Activated naive CD8-positive, alpha-beta T cell treated with anti-CD3 and anti-CD28 coated beads, Interleukin-2, amount 10 ng/mL, durations not matched to agents 7 days and 5 days (primary cell): ENCODE data around the gene SULT1A1. TPM values are rescaled to one million over a fixed set of nuclear protein-coding genes. Genes with fewer than 3 reads are reported as not detected.
"Not testable (repeated sequence)": the region's sequence is repeated elsewhere in the genome, so short reads cannot be mapped to it uniquely, and the experiment has no call there.

ENCODE experiments used
- ATAC-seq: fragments of 150-1000 bp; cut with Tn5 transposase; one replicate; pipeline ENCODE4 v1.10.0; 2021; ENCODE audit warnings: low read depth, moderate library complexity
- POLR2A ChIA-PET: fragments of 350-600 bp; sonication (Branson Sonifier 250); formaldehyde crosslinking; loops from one replicate; lab custom pipeline; 2021; ENCODE audit warnings: antibody characterized with exemption; lab: Charles Lee
- DNase-seq: peaks from one replicate; pipeline ENCODE4 v3.0.0; 2021
- H3K27ac Mint-ChIP-seq: one replicate; pipeline ENCODE4 v1.8.0; 2022; ENCODE audit warnings: mild to moderate bottlenecking, mixed read lengths
- H3K27me3 Mint-ChIP-seq: one replicate; pipeline ENCODE4 v1.8.0; 2022; ENCODE audit warnings: mild to moderate bottlenecking, moderate library complexity, mixed read lengths
- H3K36me3 Mint-ChIP-seq: one replicate; pipeline ENCODE4 v1.8.0; 2021; ENCODE audit warnings: mild to moderate bottlenecking, mixed read lengths
- H3K4me1 Mint-ChIP-seq: one replicate; pipeline ENCODE4 v1.8.0; 2021; ENCODE audit warnings: mixed read lengths
- H3K4me3 Mint-ChIP-seq: one replicate; pipeline ENCODE4 v1.8.0; 2022; ENCODE audit warnings: mild to moderate bottlenecking, moderate library complexity, mixed read lengths
- H3K9me3 Mint-ChIP-seq: one replicate; pipeline ENCODE4 v1.8.0; 2021; ENCODE audit warnings: mixed read lengths
- total RNA-seq, 2 experiments: library from RNA; stranded (reverse); gene quantifications; one replicate each; pipeline ENCODE4 v1.2.3, GENCODE V29; 2021

SULT1A1 gene
- total RNA-seq, 2 experiments from 2014 or later = 16.3 to 17.5 TPM

DNA sequence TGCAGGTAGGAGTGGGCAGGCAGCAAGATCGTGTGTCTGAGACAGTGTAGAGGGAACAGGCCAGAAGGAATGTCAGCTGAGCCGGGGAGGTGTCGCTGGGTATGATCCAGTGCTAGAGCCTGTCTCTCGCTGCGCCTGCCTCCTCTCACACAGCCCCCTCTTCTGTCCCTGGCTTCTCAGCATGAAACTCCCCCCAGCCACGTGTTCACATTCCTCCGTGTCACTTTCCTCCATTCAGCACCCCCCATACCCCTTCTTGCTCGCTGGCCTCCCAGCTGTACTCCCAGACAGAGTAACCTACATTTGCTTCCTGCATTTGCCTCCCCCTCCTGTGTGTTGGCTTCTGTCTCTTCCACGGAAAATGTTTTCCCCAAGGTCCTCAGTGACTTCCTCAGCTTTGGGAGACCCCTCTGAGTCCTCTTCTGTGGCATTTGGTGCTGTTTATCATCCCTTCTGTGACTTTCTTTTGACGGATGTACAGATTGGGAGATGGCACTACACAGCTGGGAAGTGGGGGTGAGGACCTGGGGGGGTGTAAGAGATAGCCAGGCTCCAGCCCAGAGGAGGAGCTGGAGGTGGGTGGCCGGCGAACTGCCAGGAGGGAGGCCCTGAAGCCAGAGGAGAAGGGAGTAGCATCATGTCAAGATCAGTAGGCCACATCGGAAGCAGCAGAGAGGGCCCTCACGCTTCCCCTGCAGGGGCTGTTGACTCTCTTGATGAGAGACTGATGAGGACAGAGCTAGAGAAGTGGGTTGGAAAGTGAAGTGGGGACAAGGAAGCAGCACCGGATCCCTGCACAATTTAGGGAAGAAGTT, 36.9 kb downstream of the SULT1A1 start:
- no peak overlapping the region for H3K4me3 Mint-ChIP-seq
- DNase-seq (no peak), ATAC-seq (no peak)
- H3K27me3 Mint-ChIP-seq = no peaks in the 10 kb centered on the region
- peaks cover 2% of the 10 kb centered on the region for H3K4me1 Mint-ChIP-seq
- H3K9me3 Mint-ChIP-seq = no peaks in the 10 kb centered on the region
- H3K36me3 Mint-ChIP-seq = peaks cover 3% of the 10 kb centered on the region
- no peak overlapping the region for H3K27ac Mint-ChIP-seq
- POLR2A ChIA-PET = interaction anchor here (0.5 kb wide), 1 partner anchor 37 kb away, joined by 5 read pairs; the partner anchor contains the start of gene SULT1A1

DNA sequence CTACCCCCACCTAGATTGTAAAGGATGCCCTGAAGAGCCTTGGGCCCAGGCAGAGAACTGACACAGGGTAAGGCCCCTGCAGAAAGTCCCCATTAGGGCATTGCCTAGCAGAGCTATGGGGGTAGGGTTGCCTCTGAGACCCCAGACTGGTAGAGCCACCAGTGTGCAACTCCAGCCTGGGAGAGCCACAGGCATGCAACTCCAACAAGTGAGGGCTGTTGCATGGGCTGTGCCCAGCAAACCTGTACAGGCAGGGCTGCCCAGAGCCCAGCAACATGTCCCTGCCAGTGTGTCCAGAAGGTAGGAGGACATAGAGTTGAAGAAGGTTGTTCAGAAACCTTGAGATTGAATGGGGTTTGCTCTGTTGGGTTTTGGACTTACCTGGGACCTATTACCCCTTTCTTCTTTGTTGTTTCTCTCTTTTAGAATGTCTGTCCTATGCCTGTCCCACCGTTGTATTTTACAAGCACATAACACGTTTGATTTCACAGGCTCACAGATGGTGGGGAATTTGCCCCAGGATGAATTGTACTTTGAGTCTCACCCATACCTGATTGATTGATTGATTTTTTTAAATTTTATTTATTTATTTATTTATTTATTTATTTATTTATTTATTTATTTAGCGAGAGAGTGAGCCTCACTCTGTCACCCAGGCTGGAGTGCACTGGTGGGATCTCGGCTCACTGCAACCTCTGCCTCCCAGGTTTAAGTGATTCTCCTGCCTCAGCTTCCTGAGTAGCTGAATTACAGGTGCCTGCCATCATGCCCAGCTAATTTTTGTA, 39.7 kb downstream of the SULT1A1 start:
- no peaks in the 10 kb centered on the region for H3K27me3 Mint-ChIP-seq
- peaks cover 11% of the 10 kb centered on the region for H3K9me3 Mint-ChIP-seq
- DNase-seq (no peak), ATAC-seq (no peak)
- no peak overlapping the region for H3K27ac Mint-ChIP-seq
- no peak overlapping the region for H3K4me3 Mint-ChIP-seq
- H3K36me3 Mint-ChIP-seq = peaks cover 21% of the 10 kb centered on the region
- H3K4me1 Mint-ChIP-seq = no peaks in the 10 kb centered on the region
- POLR2A ChIA-PET = no interaction called here

DNA sequence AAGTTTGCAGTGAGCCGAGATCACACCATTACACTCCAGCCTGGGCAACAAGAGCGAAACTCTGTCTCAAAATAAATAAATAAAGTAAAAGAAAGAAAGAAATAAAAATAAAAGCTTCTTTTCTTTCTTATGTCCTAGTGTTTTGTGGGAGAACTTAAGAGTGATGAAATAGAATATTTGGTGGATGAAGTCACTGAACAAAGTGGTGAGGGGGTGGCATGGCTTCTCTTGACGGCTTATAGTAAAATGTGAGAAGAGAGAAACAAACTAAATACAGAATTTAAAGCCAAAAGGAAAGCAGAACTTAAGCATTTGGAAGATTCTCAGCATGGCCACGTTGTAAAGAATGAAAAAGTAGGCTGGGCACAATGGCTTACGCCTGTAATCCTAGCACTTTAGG, 40.8 kb downstream of the SULT1A1 start:
- Mint-ChIP-seq H3K27me3 (no peaks in the 10 kb centered on the region), H3K4me3 (no peak overlapping the region), H3K9me3 (peaks cover 12% of the 10 kb centered on the region), H3K27ac (no peak overlapping the region), H3K4me1 (no peaks in the 10 kb centered on the region), H3K36me3 (peaks cover 27% of the 10 kb centered on the region)
- ATAC-seq (no peak), DNase-seq (no peak)
- POLR2A ChIA-PET = interaction anchor here (1.0 kb wide), 1 partner anchor 9 kb away, joined by 3 read pairs; no protein-coding TSS in a partner anchor

DNA sequence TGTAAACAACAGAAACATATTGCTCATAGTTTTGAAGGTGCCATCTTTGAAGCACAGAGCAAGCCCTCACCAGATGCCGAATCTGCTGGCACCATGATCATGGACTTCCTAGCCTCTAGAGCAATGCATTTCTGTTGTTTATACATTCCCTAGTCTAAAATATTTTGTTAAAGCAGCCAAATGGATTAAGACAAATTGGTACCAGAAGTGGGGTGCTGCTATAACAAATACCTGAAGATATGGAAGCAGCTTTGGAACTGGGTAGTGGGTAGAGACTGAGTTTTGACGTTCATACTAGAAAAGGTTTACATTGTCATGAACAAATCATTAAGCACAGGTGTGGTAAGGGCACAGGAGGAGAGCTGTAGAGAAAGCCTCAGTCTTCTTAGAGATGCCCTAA, 42.6 kb downstream of the SULT1A1 start:
- DNase-seq = no peak
- Mint-ChIP-seq H3K27ac (no peak overlapping the region), H3K9me3 (peaks cover 12% of the 10 kb centered on the region), H3K4me3 (no peak overlapping the region), H3K27me3 (no peaks in the 10 kb centered on the region), H3K4me1 (peaks cover 4% of the 10 kb centered on the region), H3K36me3 (peaks cover 31% of the 10 kb centered on the region)
- no peak for ATAC-seq
- POLR2A ChIA-PET = no interaction called here

DNA sequence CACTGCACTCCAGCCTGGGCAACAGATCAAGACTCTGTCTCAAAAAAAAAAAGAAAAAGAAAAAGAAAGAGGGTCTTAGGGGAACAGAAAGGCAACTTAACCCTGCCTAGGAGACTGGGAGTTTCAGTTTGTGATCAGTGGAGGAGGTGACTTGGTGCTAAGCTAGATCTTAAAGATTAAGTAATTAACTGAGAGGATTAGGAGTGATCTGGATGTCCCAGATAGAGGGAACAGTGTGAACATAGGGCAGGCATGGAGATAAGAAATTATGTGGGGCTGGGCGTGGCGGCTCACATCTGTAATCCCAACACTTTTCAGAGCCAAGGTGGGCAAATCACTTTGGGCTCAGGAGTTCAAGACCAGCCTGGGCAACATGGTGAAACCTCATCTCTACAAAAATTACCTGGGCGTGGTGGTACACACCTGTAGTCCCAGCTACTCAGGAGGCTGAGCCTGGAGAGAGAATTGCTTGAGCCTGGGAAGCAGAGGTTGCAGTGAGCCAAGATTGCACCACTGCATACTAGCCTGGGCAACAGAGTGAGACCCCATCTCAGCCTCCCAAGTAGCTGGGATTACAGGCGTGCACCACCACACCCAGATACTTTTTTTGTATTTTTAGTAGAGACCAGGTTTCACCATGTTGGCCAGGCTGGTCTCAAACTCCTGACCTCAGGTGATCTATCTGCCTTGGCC, 43.5 kb downstream of the SULT1A1 start:
- H3K4me3 Mint-ChIP-seq, H3K27ac Mint-ChIP-seq, POLR2A ChIA-PET, H3K4me1 Mint-ChIP-seq, DNase-seq, H3K27me3 Mint-ChIP-seq, ATAC-seq: not testable (repeated sequence)
- Mint-ChIP-seq H3K9me3 (peaks cover 12% of the 10 kb centered on the region), H3K36me3 (peaks cover 31% of the 10 kb centered on the region)

DNA sequence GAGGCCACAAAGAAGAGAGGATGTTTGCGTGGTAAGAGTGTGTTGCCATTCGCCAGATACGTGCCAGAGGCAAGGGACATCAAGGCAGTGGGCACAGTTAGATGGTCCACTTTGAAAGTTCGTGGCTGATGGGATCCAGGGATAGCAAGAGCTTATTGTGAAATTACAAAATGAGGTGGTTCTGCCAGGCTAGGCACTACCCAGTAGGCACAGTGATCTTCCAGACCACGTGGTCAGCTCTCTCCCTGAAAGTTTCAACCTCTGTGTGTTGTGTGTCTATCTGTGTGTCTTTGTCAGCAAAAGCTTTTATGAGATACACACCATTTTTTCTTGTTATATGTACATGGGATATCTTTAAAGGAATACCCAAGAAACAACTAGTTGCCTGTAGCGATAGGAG, 46.6 kb downstream of the SULT1A1 start:
- H3K36me3 Mint-ChIP-seq = peaks cover 47% of the 10 kb centered on the region
- H3K4me1 Mint-ChIP-seq = peaks cover 11% of the 10 kb centered on the region
- no peak for ATAC-seq
- no peak overlapping the region for H3K4me3 Mint-ChIP-seq
- DNase-seq = no peak
- POLR2A ChIA-PET = no interaction called here
- H3K27me3 Mint-ChIP-seq = no peaks in the 10 kb centered on the region
- peaks cover 12% of the 10 kb centered on the region for H3K9me3 Mint-ChIP-seq
- no peak overlapping the region for H3K27ac Mint-ChIP-seq

DNA sequence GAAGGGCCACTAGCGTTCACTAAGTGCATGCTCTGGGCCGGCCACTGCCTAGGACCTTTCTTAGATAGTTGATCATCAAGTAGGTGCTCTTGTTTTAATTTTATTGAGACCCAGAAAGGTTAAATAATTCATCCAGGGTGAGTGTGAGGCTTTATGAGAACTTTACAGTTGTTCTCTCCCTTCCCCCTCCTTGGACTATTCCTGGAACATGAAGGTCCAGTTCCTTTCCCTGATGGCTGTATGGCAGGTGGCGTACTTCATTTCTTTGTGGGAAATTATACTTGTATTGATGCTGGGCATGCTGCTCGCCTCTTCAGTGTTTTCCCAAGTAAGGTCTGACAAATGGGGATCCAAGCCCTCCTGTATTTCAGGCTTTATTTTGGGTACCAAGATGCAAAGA, 47.6 kb downstream of the SULT1A1 start:
- Mint-ChIP-seq H3K36me3 (peaks cover 45% of the 10 kb centered on the region), H3K4me3 (no peak overlapping the region), H3K4me1 (peaks cover 11% of the 10 kb centered on the region), H3K9me3 (peaks cover 6% of the 10 kb centered on the region), H3K27ac (no peak overlapping the region), H3K27me3 (no peaks in the 10 kb centered on the region)
- ATAC-seq = no peak
- DNase-seq = no peak
- POLR2A ChIA-PET = no interaction called here

DNA sequence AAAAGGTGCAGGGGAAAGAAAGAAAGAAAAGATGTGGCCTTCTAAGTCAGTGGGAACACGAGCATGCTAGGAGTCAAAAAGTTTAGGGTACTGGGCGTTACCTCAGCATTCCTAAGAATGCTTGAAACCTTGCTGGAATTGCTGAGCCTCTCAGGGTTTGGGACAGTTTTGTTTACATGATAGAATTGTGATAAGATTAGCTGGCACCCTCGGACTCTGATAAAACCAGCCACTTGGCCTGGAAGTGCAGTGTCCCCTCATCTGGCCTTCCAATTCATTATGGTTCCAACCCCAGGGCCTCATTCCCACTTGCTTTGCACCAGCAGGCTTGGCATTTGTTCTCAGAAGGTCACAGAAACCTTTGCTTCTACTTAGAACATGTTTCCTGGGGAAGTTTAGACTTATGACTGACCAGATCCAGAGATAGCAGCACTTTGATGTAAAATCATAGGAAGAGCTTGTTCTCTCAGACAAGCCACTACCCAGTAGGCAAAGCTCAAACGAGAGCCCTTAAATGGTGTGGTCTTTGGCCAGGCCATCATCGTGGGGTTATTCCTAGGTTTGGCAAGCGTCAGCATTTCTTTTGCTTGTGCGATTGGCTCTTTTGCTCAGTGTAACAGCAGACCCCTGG, 48.2 kb downstream of the SULT1A1 start:
- no peaks in the 10 kb centered on the region for H3K27me3 Mint-ChIP-seq
- no peak overlapping the region for H3K27ac Mint-ChIP-seq
- H3K36me3 Mint-ChIP-seq = peaks cover 43% of the 10 kb centered on the region
- H3K4me3 Mint-ChIP-seq = no peak overlapping the region
- no peak for DNase-seq
- H3K4me1 Mint-ChIP-seq = peaks cover 11% of the 10 kb centered on the region
- H3K9me3 Mint-ChIP-seq = peaks cover 5% of the 10 kb centered on the region
- POLR2A ChIA-PET = no interaction called here
- no peak for ATAC-seq

DNA sequence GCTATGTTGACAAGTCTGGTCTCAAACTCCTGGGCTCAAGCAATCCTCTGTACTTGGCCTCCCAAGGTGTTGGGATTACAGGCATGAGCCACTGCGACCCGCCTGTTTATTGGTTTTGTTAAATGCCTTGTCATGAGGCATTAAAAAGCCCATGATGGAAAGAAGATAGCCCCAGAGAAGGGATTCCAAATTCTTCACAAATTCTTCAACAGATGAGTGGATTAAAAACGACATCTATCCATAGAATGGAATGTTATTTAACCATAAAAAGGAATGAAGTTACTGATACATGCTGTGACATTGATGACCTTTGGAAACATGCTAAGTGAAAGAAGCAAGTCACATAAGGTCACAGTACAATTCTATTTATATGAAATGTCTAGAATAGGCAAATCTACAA, 51.4 kb downstream of the SULT1A1 start:
- Mint-ChIP-seq H3K4me1 (peaks cover 21% of the 10 kb centered on the region), H3K27ac (no peak overlapping the region), H3K27me3 (no peaks in the 10 kb centered on the region)

DNA sequence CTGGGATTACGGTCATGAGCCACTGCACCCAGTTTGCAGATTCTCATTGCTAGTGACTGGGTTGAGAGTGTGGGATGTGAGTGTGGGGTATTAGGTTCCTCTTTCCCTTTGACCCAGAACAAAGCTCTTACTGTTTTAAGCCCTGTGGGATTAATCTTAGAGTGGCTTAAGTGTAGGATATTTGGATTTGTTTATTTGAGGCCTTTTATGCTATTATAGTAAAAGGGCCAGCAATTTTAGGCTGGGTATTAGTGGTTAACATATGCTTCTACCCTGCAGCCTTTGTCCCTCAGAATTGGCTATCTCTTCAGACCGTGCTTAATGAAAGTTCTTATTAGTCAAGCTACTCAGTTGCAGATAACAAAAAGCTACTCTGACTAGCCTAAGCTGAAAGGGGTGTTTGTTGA, 52.9 kb downstream of the SULT1A1 start:
- Mint-ChIP-seq H3K27ac (no peak overlapping the region), H3K27me3 (no peaks in the 10 kb centered on the region), H3K9me3 (no peaks in the 10 kb centered on the region), H3K36me3 (peaks cover 23% of the 10 kb centered on the region), H3K4me3 (no peak overlapping the region), H3K4me1 (peaks cover 20% of the 10 kb centered on the region)
- POLR2A ChIA-PET = no interaction called here
- no peak for DNase-seq
- ATAC-seq = no peak

More for the DNA sequence above, 51.4 kb downstream of the SULT1A1 start:
- POLR2A ChIA-PET = no interaction called here
- ATAC-seq (no peak), DNase-seq (no peak)
- no peak overlapping the region for H3K4me3 Mint-ChIP-seq
- H3K36me3 Mint-ChIP-seq = peaks cover 26% of the 10 kb centered on the region
- no peaks in the 10 kb centered on the region for H3K9me3 Mint-ChIP-seq

DNA sequence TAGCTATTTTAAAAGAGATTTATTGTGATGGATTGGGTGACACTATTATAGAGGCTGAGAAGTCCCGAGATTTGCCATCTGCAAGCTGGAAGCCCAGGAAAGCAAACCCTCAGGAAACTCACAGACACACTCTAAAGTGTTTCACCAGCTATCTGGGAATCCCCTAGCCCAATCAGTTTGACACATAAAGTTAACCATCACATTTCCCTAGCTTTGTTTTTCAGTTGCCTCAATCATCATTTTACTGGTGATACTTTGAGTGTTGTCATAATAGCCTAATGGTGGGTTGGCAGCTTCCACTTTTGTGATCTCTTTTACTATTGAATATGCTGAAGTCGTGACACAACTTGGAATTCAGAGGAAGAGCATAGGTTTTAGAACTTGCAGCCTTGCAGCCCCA, 54.3 kb downstream of the SULT1A1 start:
- POLR2A ChIA-PET = interaction anchor here (1.7 kb wide), 1 partner anchor 68 kb away, joined by 6 read pairs; no protein-coding TSS in a partner anchor
- H3K4me1 Mint-ChIP-seq = peaks cover 19% of the 10 kb centered on the region

More for the DNA sequence above, 54.3 kb downstream of the SULT1A1 start:
- Mint-ChIP-seq H3K27ac (no peak overlapping the region), H3K4me3 (no peak overlapping the region), H3K36me3 (peaks cover 23% of the 10 kb centered on the region), H3K27me3 (no peaks in the 10 kb centered on the region), H3K9me3 (no peaks in the 10 kb centered on the region)
- DNase-seq (no peak), ATAC-seq (no peak)
